COLO668 (cell line): Measurements from ENCODE around the gene COX19.

Experiments
- DNase-seq: peaks from one replicate; lab custom pipeline; 2025; ENCODE audit not compliant: unreplicated experiment; lab: John Stamatoyannopoulos, UW

Gene COX19

DNA sequence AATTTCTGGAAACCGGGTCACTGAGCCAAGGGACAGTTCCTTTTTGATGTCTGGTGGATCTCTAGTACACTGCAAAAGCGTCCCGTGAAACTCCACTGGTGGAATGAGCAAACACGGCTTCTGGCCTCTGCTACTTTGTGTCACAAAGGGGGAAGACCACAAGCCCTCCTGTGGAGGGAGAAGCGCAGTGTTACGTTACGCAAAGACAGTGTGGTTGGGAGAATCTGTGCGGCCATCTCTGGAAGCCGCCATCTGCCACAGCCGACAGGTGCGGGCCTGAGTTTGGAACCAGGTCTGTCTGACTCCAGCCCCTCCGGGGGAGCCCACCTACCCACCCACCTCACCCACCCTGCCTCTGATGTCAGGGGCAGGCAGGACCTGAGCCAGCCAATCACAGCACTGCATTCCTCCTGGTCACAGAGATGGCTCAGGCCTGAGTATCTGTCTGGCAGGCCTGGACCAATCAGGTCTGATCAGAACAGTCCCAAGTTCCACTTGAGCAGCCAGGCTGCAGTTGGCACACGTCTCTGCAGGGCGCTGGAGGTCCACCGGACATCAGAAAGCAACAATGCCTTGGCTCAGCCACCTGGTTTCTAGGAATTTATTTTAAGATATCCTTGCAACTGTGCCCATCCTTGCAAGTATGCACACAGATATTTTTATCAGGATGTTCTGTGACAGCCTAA lies 4.7 kb upstream of the COX19 start:
- no peak for DNase-seq

- no peak for DNase-seq
Observed at GRCh38 chr7:979151-979550, 3.8 kb upstream of the COX19 start.

DNA sequence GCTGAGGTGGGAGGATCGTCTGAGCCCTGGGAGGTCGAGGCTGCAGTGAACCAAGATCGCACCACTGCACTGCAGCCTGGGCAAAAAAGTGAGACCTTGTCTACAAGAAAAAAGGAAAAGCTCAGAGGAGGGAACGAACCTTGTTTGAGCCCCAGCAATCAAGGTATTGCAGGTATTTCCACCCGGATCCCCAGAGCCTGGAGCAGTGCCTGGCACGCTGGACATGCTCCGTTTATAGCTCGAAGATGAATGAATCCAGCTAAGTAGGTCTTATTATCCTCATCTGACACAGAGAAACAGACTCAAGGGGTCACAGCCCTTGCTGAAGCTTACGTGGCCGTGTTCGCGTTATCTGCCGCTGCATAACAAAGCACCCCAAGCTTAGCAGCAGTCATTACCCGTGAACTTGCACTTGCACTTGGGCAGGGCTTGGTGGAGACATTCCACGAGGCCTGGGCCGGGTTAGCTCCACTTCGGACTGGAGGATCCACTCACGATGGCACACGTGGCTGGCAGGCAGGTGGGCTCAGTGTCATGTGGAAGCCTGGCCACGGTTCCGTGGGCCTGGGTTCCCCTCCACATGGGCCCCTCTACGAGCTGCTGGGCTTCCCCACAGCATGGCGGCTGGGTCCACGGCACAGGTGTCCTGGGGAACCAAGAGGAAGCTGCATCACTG lies 3.2 kb upstream of the COX19 start:
- no peak for DNase-seq

DNA sequence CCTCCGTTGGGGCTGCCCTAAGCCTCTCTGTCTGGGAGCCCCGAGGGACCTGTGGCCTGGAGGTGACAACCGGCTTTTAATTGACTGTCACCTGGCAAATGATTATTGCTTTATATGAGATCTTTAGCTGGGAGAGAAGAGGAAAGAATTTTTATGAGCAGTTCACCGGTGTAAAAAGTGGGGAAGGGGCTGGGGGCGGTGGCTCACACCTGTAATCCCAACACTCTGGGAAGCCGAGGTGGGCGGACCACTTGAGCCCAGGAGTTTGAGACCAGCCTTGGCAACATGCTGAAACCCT lies 2.6 kb upstream of the COX19 start:
- no peak for DNase-seq

DNA sequence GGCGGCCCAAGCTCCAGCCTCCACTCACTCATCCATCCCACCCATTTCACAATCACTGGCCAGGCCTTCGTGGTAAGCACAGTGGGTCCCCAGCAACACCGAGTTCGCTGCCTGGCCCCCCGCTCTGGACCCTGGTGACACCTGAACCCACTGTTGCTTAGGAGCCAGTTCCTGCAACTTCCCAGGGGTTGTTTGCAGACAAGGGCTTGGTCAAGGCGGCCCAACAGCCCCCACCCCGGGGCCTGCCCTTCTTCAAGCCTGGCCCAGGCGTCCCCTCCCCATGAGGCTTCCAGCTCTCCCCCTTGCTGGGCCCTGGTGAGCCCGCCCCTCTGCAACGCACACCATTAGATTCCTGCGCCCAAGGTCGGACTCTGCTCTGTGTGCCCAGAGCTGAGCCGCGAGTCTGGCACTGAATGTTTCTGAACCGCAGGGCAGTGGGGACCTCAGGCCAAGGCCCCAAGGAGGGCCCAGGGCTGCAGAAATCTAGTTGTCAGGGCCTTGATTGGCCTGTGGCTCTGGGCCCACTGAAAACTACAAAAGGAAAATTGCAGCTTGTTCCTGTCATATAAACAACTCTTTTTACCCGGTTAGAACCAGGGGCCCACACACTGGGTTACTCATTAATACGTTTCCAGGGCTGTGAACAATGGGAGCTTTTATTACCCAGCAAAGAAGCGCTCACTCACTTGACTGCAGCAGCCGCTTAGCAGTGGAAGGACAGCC lies 2.1 kb upstream of the COX19 start:
- DNase-seq: peak; percentile 89

GRCh38 chr7:976901-977325 lies 1.6 kb upstream of the COX19 start:
- peak; percentile 73 for DNase-seq

DNA sequence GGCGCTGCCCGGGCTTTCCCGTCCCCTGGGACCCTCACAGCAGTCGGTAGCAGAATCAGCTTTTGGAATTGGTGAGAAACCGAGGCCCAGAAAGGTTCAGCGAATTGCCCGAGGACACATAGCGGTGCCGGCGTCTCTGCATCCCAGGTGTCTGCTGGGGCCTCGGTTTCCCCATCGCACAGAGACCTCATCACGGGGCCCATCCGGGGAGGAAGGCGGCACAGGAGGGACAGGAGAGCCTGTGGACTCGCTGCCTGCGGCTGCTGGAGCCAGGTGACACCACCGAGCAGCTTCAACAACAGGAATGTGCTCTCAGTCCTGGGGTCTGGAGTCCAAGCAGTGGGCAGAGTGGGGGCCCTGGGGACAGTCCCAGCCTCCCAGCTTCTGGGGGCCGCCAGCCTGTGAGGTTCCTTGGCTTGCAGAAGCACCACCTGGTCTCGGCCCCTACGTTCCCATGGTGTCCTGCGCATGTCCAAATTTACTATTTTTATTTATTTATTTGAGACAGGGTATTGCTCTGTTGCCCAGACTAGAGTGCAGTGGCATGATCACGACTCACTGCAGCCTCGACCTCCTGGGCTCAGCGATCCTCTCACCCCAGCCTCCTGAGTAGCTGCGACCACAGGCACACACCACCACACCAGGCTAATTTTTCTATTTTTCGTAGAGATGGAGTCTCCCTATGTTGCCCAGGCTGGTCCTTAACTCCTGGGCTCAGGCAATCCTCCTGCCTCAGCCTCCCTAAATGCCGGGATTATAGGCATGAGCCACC lies 539 bp upstream of the COX19 start:
- no peak for DNase-seq

DNA sequence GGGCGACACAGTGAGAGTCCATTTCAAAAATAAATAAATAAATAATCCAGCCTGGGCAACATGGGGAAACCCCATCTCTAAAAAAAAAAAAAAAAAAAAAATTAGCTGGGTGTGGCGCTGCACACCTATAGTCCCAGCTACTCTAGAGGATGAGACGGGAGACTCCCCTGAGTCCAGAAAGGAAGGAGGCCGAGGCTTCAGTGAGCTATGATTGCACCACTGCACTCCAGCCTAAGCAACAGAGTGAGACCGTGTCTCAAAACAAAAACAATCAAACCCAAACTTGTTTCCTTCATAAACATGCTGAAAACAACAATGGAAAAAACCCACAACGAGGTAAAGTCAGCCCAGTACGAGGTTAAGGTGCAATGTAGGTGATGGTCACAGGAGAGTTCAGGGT lies 1.2 kb downstream of the COX19 start:
- no peak for DNase-seq

- DNase-seq: no peak
Observed at GRCh38 chr7:973312-973711, 2.0 kb downstream of the COX19 start.

DNA sequence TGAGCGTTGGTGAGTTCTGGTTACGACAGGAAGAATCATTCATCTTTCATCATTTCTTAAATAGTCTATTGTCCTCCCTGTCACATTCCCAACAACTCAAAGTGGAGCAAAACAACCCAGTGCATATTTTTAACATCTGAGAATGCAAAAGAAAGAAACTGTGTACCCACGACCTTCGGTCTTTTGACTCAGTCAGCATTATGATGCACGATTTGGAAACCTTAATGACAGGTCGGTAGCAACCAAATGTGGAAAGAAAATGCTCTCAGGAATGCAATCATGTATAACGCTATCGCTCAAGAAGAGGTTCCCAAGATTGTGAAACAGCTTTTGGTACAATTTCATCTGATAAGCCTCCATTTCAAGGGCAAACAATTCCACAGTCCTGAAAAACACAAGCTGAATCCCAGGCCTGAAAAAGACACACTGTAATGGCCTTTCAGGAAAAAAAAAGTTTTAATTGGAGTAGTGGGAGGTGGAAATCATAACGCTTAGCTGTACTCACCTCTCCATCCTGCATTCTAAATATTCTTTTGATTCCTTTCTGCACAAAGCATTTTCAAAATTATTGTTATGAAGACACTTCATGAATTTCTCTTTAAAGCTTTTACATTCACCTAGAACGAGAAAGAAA lies 2.6 kb downstream of the COX19 start:
- no peak for DNase-seq

- DNase-seq: no peak
Observed at GRCh38 chr7:972110-972509, 3.2 kb downstream of the COX19 start.

GRCh38 chr7:970744-971143 lies 4.6 kb downstream of the COX19 start:
- DNase-seq: no peak

- DNase-seq: no peak
Observed at GRCh38 chr7:969403-969802, 5.9 kb downstream of the COX19 start.

DNA sequence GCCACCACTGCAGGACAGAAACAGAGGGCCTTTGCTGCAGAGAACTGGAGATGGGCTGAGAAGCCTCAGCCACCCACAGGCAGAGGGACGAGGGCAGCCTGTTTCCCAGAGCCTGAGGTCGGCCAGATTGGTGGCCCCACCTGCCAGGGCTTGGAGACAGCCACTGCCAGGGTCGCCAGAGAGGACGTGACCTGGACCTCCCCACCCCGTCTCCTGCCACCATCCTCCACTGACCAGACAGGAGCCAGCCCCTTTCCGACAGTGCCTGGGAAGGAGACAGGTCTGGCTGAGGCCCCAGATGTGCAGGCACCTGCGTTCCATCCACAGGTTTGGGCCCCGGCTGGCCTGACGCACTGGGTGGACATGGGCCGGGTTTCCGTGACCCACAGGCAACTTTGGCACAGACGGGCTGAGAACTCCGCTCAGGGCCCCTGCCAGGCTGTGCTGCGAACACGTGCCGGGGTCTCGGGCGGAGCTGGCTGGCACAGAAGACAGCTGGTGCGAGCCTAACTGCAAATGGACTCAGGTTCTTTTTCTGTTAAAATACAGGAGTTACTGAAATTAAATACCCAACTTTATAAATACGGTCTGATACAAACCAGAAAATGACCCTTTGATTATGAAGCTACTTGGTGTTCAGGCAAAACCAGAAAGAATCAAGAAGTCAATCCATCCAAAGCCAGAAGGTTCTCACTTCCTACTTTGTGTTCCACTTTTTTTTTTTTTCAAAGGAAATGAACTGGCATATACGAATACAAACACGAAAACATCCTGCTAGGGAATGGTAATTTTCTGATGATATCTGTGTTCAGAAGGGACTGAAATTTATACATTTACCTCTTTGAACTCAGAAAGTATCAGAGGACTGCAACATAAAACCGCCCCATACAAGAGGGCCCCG lies 6.9 kb downstream of the COX19 start:
- DNase-seq: no peak

DNA sequence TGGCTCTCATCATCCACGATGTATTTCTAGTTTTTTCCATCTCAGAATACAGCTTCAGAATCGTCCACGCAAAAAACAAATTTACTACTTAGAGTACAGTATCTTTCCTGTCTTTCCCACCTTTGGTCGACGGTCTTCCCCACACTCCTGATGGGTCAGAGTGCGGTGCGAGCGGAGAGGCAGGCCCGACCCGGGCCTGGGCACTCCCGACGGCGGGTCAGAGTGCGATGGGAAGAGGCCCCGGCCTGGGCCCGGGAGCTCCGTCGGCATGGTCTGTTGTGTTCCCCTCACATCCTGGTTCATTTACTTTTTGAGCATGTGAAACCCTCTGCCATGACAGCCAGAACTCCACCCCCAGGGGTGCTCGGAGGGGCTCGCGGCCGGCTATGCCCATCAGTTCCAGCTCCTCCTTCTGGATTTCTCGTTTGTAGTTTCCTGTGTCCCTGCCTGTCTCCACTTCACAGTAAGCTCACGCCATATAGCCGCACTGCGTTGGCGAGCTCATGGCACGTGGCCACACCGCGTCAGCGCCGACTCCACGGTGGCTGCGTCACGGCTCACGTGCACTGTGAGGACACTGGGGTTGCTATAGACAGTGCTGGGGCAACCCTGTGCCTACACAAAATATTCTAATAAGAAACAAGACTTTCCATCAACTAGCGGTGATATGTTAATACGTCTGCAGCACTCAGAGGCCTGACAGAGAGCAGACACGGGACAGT lies 7.8 kb downstream of the COX19 start:
- DNase-seq: no peak

- DNase-seq: no peak
Observed at GRCh38 chr7:966291-967069, 8.9 kb downstream of the COX19 start.

- peak; percentile 41 for DNase-seq
Observed at GRCh38 chr7:964401-965231, 10.7 kb downstream of the COX19 start.
